HL-60/S4 (cell line): ENCODE results near the gene ERC2.

Experiments used
- in situ Hi-C: fragments of 300-500 bp; cut with MboI; formaldehyde crosslinking; loops from 2 replicates; pipeline ENCODE4 v1.14.3; 2022; ENCODE audit warnings: low sequenced_read_pairs

ERC2 gene

DNA sequence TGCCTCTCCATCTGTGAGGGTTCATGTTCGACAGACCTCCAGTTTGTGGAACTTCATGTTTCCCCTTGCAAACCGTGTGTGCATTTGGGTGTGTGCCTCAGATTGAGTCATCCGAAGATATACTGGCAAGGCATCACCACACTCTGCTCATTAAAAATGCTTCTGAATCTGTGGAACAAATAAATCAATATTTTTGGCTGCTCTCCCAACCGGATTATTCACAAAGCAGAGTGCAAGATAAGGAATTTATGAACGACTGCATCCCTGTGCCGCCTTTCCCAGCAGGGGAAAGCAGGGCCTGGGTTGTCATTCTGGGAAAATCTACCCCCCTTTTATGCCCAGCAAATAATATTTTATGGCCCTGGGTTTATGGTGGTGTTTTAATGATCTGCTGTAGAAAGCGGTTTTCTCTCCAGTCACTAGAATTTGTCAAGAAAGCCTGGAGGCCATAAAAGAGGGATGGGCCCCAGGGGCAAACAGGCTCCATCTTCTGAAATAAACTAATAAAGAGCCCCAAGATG is 976.9 kb downstream of the ERC2 start:
- in situ Hi-C loops: no loop called here

DNA sequence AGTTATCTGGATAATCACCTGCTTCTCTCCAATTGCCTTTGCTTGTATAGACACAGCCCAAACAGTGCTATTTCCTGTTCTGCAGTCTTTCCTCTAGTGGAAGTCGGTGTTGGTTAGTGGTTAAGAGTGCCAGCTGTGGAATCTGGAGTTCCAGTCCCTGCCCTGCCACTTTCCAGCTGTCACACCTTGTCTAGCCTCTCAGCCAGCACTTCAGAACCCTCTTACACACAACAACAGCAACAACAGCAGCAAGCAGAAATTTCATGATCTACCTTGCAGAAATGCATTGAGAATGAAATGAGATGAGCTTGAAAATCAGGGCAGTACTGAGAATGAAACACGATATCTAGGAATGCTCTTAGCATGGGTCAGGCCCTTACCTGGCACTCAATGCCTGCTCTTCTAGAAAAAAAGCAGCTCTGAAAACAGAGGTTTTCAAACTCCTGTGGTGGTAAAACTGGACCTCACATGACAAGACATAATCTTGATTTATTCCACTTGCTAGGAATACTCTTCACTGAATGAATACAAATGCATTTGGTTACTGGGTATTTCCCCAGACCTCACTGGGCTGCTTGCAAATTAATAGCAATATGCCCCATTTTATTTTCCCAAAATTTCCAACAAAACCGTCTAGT is 977.9 kb downstream of the ERC2 start:
- in situ Hi-C loops: no loop called here

DNA sequence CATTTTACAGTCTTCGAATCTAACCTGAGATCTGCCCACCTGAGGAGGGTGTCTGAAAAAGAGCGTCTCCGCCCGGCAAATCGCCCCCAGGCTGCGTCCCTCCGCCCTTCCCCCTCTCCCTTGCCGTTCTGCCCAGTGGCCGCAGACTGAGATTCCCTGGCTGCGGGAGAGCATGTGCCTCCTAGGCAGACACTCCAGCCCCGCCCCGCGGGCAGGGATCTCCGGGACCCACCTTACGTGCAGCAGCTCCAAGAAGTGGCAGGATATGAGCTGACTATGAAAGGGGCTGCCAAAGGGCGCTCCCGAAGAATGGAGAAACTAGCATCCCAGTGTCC is 978.5 kb downstream of the ERC2 start:
- in situ Hi-C loops: no loop called here

DNA sequence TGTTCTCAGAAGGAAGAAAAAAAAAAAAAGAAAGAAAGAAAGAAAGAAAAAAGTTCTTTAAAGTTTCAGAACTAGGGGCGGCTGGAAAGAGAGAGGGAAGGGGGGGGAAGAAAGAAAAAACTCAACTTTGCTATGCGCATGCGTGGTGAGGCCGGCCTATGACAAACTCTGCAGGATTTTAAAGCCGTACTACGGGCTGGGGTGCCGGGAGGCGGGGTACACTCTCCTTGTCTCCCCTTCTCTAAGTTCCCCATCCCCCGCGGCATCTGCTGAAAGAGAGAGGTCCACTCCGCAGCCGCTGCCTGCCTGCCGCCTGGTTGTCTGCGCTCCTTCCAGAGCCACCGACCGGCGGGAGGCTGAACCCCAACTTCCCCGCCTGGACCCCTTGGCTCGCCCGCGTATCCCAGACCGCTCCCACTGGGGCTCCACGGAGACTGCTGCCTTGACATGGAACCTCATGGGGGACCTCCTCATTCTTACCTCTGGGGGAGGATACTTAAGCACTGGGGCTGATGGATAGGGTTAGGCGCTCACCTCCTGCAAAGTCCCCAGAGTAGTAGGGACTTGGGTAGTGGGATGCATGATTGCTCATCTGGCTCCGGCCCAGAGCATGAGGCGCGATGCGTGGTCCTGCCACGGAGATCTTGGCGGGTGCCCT is 979.7 kb downstream of the ERC2 start:
- in situ Hi-C loops: no loop called here

DNA sequence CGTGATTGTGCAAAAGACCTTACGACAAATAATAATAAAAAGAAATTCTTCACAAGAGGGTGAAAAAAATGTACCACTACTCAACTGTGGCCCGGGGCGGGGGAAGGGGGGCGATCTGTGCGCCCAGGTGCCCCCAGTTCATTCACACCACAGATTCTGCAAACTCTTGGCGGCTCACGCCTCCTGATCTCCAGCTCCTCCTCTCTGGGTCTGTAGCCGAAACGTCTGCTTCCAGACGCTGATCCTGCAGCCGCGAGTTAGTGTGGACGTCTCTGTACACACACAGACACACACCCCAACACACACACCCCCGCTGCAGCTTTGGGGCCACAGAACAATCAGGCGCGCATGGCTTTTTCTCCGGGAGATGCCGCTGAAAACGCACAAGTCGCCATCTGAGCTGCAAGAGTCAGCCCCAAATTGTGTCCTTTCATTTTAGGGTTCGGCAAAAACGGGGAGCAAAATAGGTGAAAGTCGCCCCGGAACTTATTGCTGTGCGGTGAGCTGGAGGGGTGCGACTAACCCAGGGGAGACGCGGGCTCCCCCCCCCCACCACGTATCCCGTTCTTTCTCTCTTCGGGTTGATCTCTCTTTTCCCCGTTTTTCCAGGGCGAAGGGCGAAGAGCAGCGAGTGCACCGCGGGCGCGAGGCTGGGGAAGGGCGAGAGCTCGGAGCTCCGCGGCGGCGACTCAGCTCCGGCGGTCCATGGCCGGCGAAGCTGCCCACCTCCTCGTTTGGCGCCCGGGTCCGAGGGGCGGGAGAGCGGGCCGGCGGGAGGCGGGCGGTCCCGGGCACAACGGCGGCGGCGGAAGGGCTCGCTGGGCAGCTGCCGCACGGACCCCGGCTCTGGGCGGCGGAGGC is 980.7 kb downstream of the ERC2 start:
- in situ Hi-C loops: no loop called here

DNA sequence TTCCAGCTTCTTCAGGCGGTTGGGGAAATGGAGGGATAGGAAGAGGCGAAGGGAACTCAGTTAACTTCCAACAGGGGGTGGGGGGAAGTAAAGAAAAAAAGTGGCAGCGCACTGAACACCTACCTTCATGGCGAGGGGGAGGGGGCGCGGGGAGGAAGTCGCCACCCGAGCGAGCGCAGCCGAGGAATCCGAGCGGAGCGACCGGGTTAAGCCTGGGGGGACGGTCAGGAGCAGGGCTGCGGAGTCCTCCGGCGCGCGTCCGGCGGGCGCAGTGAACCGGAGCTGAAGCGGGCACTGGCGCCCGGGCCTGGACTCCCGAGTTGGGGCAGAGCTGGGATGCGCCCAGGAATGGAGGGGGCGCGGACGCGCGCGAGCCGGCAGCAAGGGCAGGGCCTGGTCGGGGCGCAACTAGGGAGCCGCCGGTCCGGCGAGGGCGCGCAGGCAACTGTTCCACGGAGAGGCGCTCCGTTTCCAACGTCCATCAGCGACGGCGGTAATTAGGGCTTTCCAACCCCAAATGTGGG is 981.3 kb downstream of the ERC2 start, which contains the start of gene WNT5A:
Gene WNT5A, minus strand, starts transcription at position 450 of the 524 bp plus-strand sequence. Its CDS starts 321 bp downstream, at position 129.
- in situ Hi-C loops: no loop called here

DNA sequence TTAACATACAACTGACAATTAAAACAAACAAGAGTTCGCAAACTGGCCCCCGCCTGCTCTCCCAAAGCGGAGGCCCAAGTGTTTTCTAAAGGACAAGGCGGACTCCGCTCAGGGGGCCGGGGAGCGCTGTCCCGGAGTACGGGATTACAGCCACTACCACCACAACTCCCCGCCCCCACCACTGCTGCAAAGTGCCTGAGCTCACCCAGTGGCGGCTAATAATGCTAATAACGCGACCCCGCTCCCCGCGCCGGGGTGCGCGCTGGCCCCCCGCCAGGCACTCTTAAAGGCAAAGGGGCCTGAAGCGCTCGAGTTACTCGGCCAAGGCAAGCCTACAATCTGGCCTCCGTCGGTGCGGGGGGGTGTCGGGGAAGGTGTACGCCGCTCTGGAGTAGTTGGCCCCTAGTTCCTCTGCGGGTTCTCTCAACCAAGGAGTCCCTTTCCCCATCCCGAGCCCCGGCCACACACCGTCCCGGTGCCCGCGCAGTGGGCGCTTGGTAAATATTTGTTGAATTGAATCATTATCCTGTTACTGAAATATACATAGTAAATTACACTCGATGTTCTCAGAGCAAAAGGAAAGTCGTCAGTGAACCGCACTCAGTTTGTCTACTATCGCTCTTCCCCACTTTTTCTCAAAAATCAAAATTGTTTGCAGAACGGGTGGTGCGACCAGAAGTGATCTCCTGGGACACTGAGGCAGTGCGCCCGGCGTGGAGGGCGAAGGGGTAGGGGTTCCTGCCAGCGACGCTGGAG is 982.0 kb downstream of the ERC2 start:
- in situ Hi-C loops: no loop called here

DNA sequence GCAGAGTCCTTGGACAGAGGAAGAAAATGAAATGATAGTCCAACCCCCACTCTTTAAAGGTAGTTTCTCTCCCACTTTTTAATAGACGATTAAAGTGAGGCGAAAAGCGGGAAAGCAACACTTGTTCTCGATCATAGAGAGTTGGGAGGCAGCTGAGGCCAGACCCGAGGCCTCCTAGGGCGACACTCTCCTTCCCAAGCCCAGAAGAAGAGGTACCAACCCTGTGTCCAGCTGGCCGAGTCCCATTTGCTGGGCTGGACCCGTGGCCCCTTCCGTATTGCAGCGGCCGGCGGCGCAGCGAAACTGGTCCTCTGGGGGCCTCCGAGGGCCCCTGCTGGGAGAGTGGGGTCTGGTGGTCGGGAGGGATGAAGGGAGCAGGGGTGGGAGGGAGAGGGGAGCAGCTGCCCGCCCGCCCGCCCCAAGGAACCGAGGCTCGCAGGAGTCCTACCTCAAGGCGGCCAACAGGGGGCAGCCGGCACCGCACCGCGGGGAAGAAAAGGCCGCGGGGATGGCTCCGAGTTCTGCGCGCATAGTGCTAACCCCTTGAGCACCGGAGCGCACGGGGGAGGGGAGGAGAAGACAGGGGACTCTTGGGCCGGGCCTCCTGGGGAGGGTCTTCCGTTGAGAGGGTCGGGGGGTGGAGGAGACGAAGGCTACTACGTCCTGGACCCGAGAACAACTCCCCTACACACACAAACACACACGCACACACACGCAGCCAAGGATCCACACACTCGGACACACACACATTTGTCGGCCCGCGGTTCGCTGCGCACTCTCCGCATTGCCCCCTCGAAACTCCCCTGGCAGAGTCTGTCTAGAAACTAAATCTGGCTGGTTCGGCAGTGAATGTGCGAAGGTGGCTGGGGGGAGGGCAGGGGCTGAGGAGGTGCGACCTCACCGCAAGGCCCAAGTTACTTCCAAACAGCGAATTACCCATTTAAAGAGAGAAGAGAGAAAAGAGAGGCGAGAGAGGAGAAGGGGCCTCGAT is 983.2 kb downstream of the ERC2 start:
- in situ Hi-C loops: no loop called here

DNA sequence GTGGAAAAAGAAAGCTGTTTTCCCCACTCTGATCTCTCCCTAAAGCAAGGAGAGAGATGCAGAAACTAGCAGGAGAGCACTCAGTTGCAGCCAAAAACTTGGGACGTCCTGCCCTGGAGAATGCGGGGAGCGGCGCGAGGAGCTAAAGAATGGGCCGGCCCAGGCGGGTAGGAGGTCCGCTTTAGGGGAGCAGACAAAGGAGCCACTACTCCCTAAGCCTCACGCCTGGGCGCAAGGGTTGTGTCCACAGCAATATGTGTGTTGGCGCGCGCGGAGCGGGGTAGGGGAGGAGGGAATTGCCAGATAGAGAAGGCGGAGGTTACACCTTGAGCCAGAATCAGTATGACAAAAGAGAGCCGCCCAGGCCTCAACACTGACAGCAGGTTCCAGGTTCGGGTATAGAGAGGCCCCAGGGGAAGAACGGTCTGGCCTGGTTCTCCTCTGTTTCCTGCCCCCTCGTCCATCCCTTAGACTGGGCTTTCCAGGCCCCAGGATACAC is 984.0 kb downstream of the ERC2 start:
- in situ Hi-C loops: no loop called here

DNA sequence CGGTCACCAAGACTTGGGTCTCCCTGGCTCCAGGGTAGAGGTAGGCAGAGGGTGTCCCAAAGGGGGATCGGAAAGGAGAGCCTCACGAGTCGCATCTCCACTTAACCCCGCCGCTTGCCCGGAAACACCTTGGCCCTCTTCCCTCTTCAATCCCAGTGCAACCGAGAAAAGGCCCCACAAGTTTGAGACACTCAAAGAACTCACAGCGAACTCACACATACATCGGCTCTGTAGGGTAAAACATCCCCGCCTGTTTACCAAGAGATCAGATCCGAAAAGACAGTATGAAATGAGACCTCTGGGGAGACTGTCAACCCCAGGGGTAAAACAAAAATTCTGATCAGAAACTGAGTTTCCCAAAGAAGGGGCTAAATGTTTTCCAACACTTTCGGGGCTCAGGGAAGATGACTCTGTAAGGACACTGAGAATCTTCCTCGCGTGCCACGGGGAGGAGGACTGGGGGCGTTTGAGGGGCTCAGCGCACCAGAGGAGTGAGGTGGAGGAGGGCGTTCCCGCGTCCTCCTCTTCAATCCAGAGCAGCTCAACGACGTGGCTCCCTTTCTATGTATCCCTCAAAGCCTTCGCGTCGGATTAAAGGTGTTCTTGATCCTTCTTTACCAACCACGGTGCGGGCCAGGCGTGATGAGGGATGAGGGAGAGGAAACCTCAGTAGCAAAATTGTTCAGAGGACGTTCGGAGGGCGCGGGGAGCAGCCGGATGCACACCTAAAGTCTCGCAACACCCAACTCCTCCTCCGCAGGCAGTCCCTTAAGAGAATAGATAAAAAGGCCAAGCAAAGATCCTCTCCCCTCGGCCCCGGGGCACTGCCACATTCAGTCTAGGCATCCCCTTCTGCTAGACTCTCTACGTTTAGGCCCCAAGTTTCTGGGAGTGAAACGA is 984.8 kb downstream of the ERC2 start:
- in situ Hi-C loops: no loop called here

DNA sequence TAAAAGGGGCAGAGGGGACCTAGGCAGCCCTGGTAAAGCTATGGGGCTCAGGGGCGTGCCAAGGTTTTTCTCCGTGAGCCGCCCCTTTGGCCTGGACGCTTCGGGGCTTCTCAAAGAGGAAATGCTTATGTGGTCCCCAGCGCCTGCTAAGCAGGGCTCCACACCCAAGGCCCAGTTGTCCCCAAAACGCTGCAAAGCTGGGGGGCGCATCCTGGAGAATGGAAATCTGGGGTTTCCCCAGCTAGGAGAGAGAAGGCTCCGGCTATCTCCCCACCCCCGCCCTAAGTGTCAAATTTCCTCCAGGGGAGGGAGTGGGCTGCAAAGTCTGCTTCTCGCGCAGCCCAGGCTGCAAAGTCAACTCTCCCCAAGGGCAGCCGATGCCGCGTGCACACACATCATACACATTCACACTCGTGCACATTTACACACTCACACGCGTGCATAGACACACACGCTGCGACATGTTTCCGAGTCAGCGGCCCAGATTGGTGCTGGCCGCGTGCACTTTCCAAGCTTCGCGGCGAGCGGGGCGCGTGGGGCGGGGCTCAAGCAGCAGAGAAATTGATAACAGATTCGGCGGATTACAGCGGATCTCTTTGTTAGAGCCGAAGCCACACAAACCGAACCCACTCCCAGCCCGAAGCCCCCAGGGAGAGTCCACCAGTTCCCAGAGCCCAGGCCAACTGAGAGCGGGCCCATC is 985.6 kb downstream of the ERC2 start:
- in situ Hi-C loops: no loop called here

DNA sequence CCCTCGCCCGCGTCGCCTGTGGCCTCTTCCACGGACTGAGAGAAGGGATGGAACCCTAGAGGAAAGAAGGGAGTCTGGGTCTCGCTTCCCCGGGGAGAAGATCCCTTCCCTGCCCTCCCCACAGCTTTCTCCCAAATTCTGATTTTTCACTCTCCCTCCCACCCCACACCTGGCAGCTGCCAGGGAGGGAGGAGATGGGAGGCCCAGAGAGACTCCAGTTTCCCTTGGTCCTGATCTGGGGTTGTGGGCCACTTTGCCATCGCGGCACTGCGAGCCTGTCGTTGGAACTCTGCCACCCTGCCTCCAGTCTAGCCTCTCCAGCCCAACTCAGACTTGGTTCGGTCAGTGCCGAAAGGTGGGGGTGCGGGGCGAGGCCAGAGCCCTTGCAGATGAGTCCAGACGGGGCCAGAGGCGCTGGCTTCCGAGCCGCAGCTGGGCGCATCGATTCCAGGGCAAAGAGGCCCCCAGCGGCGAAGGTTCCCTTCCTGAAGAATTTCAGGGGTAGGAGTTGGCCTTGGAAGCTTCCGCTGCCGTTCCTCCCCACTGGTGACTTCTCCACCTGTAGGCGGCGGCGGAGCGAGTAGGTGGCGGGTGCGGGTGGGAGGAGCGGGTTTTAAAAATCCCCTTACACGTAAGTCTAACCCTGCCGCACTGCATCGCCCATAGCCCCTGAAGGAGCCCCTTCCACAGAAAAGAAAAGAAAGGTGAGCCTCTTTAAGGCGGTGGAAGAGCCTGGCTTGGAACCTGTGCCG is 986.3 kb downstream of the ERC2 start:
- in situ Hi-C loops: no loop called here

DNA sequence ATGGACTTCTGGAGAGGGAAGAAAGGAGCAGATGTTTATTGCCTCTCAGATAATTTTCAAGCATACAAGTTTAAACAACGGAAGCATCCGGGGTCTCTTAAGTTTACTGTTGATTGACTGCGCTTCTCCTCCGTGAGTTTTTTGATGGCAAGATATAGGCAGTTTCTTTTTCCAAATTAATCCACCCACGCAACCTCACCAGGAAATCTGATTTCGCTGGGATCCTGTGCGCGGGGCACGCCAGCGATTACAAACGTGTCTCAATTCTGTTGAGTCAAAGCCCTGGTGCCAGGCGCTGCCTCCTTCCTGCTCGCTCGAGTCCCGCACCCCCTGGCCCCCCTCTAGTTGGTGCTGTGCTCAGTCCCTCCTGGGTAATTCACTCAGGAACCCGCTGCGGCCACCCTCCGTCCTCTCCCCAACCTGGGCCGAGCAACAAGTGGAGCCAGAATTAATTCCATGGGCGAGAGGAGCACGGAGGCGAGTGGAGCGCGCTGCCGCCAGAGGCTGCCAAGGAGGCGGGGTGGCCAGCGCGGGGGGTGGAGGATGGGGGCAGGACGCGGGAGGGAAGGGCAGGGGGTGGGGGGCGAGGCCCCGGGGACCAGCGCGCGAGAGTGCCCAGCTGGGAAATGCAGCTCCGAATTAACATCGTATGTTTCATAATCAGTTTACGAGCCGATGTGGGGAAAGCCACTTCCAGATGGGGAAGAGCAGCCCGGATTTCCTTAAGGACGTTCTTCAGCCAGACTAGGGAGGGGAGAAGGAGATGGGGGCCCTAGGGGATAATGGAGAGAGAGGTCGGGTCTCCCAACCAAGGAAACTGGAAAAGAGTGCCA is 987.1 kb downstream of the ERC2 start:
- in situ Hi-C loops: no loop called here

DNA sequence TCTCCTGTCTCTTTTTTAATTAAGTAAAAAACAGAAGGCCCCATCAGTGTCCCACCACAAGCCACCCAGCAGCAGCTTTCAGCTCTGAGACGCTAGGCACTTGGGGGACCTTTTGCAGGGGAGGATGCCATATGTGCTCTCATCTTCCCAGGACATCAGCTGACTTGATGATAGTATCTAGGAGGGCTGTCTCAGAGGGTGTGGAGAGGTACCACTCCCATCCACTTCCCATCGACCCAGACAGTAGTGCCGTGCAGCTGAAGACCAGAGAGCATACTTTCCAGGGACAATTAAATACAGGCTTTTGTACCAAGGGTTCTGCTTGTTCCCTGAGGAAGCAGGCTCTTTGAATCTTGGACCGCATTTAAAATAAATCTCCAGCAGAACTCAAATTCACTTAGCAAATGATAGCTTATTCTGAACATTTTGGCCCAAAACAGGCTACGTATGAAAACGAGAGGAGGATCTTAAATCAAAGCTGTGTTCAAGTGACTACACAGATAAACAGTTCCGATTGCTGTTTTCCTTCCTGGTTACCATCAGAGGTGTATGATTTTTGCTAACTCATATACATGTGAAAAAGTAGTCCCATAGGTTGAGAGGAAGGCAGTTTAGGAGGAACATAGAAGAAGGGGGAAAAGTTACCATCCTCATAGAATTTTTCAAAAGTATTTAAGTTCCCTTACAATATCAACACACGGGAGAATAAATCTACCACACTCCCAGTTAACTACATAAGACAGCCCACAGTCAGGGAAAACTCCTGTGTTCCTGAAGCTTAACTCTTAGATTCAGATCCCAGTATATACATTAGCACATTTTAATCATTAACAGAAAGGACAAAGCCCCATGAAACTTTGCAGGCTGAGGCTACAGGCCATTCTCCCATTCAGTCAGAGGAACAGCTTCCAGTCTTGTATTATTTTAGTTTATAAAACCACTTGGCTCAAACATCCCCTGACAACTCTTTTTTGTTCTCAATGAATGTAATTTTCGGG is 990.7 kb downstream of the ERC2 start:
- in situ Hi-C loops: no loop called here

DNA sequence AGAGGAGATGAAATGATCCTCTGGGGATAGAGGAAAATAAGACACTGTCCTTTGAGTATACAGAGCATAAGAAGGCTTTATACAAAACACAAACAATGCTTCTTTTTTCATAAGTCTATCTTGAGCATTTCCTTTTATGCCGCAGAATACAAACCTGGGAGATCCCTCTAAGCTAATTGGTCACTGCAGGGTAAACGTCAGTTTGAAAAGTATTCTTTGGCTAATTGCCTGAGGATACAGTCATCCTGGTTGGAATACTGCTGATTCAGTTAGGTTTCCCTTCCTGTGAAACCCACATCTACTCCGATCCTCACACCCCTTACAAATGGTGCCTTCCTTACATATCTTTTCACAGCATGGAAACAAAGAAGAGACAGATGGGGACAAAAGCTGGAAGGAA is 991.8 kb downstream of the ERC2 start:
- in situ Hi-C loops: no loop called here
